Measurements from ENCODE around the gene ASIC3. TPM values are rescaled to one million over a fixed set of nuclear protein-coding genes. Genes with fewer than 3 reads are reported as not detected.

The ASIC3 gene
- total and polyA plus RNA-seq, 2 of the 4 experiments (the other 2 are of a cell fraction) = 0.74 TPM; not detected in 1

DNA sequence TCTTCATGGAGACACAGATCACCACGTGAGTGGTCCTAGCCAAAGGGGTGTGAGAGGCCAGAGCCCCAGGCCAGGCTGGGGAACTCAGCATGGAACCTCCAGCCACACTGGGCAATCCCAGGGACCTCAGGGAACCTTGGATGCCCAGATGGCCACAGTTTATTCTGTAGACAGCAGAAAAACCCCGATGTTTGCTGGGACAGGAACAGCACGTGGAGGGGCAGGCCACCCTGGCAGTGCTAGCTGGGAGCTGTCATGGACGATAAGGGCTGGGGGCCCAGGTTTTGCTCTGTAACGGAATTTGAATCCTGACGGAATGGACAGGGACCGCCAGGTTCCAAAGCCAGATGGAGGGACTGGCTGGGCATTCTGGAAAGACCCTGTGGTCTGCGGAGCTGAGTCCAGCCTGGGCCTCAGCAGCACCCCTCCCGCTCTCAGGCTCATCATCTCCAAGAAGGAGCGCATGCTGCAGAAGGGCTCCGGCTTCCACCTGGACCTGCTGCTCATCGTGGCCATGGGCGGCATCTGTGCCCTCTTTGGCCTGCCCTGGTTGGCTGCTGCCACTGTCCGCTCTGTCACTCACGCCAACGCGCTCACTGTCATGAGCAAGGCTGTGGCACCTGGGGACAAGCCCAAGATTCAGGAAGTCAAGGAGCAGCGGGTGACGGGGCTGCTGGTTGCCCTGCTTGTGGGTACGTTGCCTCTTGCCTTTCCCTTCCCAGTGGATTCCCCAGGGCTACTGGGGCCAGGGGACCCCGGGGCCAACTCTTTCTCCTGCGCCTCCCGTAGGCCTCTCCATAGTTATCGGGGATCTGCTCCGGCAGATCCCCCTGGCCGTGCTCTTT is 26.7 kb downstream of the ASIC3 start:
- Histone ChIP-seq H3K79me1 (ENCODE audit: low read depth in 1 of 2, low read length in 2 of 2) (peaks cover 13 to 56% of the 10 kb centered on the region in 2 experiments; a peak in 3 of 4 replicates), H3K9me3 (ENCODE audit: control insufficient read depth, insufficient read depth, low read length) (no peaks in the 10 kb centered on the region), H2BK5ac (ENCODE audit: low read depth, low read length, poor library complexity, severe bottlenecking) (no peak overlapping the region), H3K4me3 (ENCODE audit: insufficient read depth, low read depth, low read length) (no peak overlapping the region), H4K5ac (ENCODE audit: low read depth, low read length) (no peak overlapping the region), H4K91ac (ENCODE audit: insufficient read depth, low read depth, low read length) (no peak overlapping the region), H3K9me1 (ENCODE audit: insufficient read depth, low read length) (no peaks in the 10 kb centered on the region), H2BK20ac (ENCODE audit: low read depth, low read length) (no peak overlapping the region), H3K4me2 (ENCODE audit: low read depth, low read length) (no peak overlapping the region), H3K27ac (ENCODE audit: insufficient read depth, low read length) (no peak overlapping the region), H2BK120ac (ENCODE audit: low read depth, low read length) (no peak overlapping the region), H3K14ac (replicated peaks; ENCODE audit: low read depth, low read length) (no peak overlapping the region), H3K4ac (ENCODE audit: low read depth, low read length) (no peak overlapping the region), H3K36me3 (ENCODE audit: control insufficient read depth, insufficient read depth, low read length) (peaks cover 72% of the 10 kb centered on the region), H2AK5ac (ENCODE audit: low read depth, low read length) (no peak overlapping the region; the same call in 1 of the 2 replicates), H3K9ac (ENCODE audit: low read depth, low read length) (no peak overlapping the region), H2AFZ (replicated peaks; ENCODE audit: low read length, poor library complexity) (peak overlapping the region; percentile 43), H3K4me1 (ENCODE audit: control insufficient read depth, insufficient read depth, low read length) (peaks cover 8% of the 10 kb centered on the region), H2AK9ac (replicated peaks; ENCODE audit: low read depth, low read length, poor library complexity) (peak overlapping the region; percentile 15), H4K8ac (ENCODE audit: low read depth in 2 of 2, low read length in 2 of 2) (0 out of 4 replicates have a peak overlapping the region, but pooled peaks of 1 of the 2 experiments have one; percentile 16), H3K56ac (ENCODE audit: extremely low read depth, insufficient read depth, low read length) (no peak overlapping the region), H3K27me3 (ENCODE audit: control insufficient read depth, insufficient read depth, low read length) (no peaks in the 10 kb centered on the region), H3K18ac (ENCODE audit: low read depth, low read length) (no peak overlapping the region), H4K20me1 (ENCODE audit: insufficient read depth, low read length) (peaks cover 22% of the 10 kb centered on the region), H2BK15ac (ENCODE audit: low read depth, low read length) (no peak overlapping the region), H3K23ac (ENCODE audit: low read depth, low read length) (no peak overlapping the region)
- DNase-seq (no peak), ATAC-seq (ENCODE audit: low read depth) (no peak)
- intact Hi-C loops (cut with micrococcal nuclease) = no loop called here
- BruUV-seq (replicated peaks) = no TSS peak
- ChIA-PET POLR2A (ENCODE audit: unreplicated experiment) (no interaction called here), CTCF (no interaction called here)
- dilution Hi-C loops (cut with HindIII; ENCODE audit: low sequenced_read_pairs, unreplicated experiment) = no loop called here
- in situ Hi-C loops (cut with MboI; ENCODE audit: low sequenced_read_pairs) = no loop called here
- 95% methylated on average over 23 of the region's 26 CpGs; no CpG with 5 or more reads in 1 of the 2 experiments for WGBS, 2 experiments (ENCODE audit: extremely low coverage in 2 of 2, insufficient read length in 1 of 2)
- TF ChIP-seq SMC3 (IDR thresholded peaks at IDR 0.05; ENCODE audit: low read depth, low read length) (no peak), CEBPB (IDR thresholded peaks at IDR 0.05; ENCODE audit: low read depth, low read length) (no peak), CTCF (conservative IDR thresholded peaks at IDR 0.05; ENCODE audit: low read depth, low read length) (no peak), FOS (IDR thresholded peaks at IDR 0.05; ENCODE audit: low read depth, low read length) (no peak), CHD1 (IDR thresholded peaks at IDR 0.05; ENCODE audit: low read depth, low read length) (no peak), MAZ (IDR thresholded peaks at IDR 0.05; ENCODE audit: borderline replicate concordance, low read depth, low read length) (no peak), RAD21 (IDR thresholded peaks at IDR 0.05; ENCODE audit: low read length) (no peak), MXI1 (IDR thresholded peaks at IDR 0.05; ENCODE audit: borderline replicate concordance, low read depth, low read length) (no peak), POLR2A (IDR thresholded peaks at IDR 0.05; ENCODE audit: low read depth, low read length) (no peak), NFE2L2 (IDR thresholded peaks at IDR 0.05; ENCODE audit: low read depth, low read length) (no peak), MAFK (IDR thresholded peaks at IDR 0.05; ENCODE audit: low read depth, low read length) (no peak), BHLHE40 (IDR thresholded peaks at IDR 0.05; ENCODE audit: low read depth, low read length) (no peak), RCOR1 (IDR thresholded peaks at IDR 0.05; ENCODE audit: insufficient replicate concordance, low read length) (no peak), ELK1 (IDR thresholded peaks at IDR 0.05; ENCODE audit: borderline replicate concordance, low read depth, low read length) (no peak)
- TF ChIP-seq, protein P1, sequence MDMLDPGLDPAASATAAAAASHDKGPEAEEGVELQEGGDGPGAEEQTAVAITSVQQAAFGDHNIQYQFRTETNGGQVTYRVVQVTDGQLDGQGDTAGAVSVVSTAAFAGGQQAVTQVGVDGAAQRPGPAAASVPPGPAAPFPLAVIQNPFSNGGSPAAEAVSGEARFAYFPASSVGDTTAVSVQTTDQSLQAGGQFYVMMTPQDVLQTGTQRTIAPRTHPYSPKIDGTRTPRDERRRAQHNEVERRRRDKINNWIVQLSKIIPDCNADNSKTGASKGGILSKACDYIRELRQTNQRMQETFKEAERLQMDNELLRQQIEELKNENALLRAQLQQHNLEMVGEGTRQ (IDR thresholded peaks at IDR 0.05; ENCODE audit: low read depth, low read length) = no peak

Measured in IMR-90 (cell line).